H1 (cell line): ENCODE measurements around the gene NR1H3. TPM values are rescaled to one million over a fixed set of nuclear protein-coding genes. Genes with fewer than 3 reads are reported as not detected.

ENCODE experiments used
- CTCF ChIA-PET: fragments of 300-600 bp; sonication (Branson Sonifier 250); formaldehyde crosslinking; loops from one replicate; lab custom pipeline; 2021; ENCODE audit not compliant: partially characterized antibody; lab: Charles Lee
- POLR2A ChIA-PET: fragments of 300-600 bp; sonication (Branson Sonifier 250); formaldehyde crosslinking; loops from one replicate; lab custom pipeline; 2021; ENCODE audit warnings: inconsistent platforms; ENCODE audit not compliant: partially characterized antibody; lab: Charles Lee
- DNase-seq, 2 experiments: peaks; one replicate each; pipeline versions ENCODE4 v3.0.0 to v3.0.0-alpha.2; 2010 to 2022; ENCODE audit warnings: low spot score in 2 of 2, low read depth in 1 of 2, mixed read lengths in 1 of 2
- FAIRE-seq: peaks from 2 replicates; lab custom pipeline; 2011; peaks lifted over from hg19 to GRCh38; lab: Jason Lieb, UNC
- H2AFZ ChIP-seq: 2 replicates; pipeline ENCODE4 v1.8.1; 2012; ENCODE audit warnings: low read length, inconsistent platforms
- H2AK5ac ChIP-seq: 2 replicates; pipeline ENCODE4 v1.6.1; 2013; ENCODE audit warnings: low read depth, low read length
- H2BK120ac ChIP-seq: replicated peaks from 2 replicates; pipeline ENCODE3; 2013; ENCODE audit warnings: low read depth, low read length, inconsistent platforms
- H2BK12ac ChIP-seq: 2 replicates; pipeline ENCODE4 v1.6.1; 2013; ENCODE audit warnings: low read depth, low read length
- H2BK15ac ChIP-seq: 2 replicates; pipeline ENCODE4 v1.6.1; 2013; ENCODE audit warnings: low read length
- H2BK20ac ChIP-seq: 2 replicates; pipeline ENCODE4 v1.6.1; 2013; ENCODE audit warnings: low read length
- H2BK5ac ChIP-seq: 2 replicates; pipeline ENCODE4 v1.6.1; 2013; ENCODE audit warnings: low read depth, low read length
- H3K14ac ChIP-seq: 2 replicates; pipeline ENCODE4 v1.6.1; 2013; ENCODE audit warnings: inconsistent platforms; ENCODE audit not compliant: insufficient read length
- H3K18ac ChIP-seq: 2 replicates; pipeline ENCODE4 v1.6.1; 2013; ENCODE audit warnings: low read length; ENCODE audit errors: extremely low read depth
- H3K23ac ChIP-seq: 2 replicates; pipeline ENCODE4 v1.6.1; 2013; ENCODE audit warnings: inconsistent platforms; ENCODE audit not compliant: insufficient read length
- H3K23me2 ChIP-seq: 2 replicates; pipeline ENCODE4 v1.6.1; 2013; ENCODE audit warnings: low read depth, low read length
- H3K27ac ChIP-seq: 2 replicates; pipeline ENCODE4 v1.6.1; 2011; ENCODE audit warnings: low read depth, low read length, inconsistent platforms
- H3K27me3 ChIP-seq, 4 experiments: replicated peaks in 1 of 4; 1 replicate in 1 of 4; 2 replicates in 3 of 4; pipeline versions ENCODE4 v1.6.1 to v1.8.1; 2011 to 2013; ENCODE audit warnings: low read length in 3 of 4, mild to moderate bottlenecking in 3 of 4, inconsistent platforms in 2 of 4, mixed read lengths in 2 of 4, moderate library complexity in 1 of 4; ENCODE audit not compliant: control insufficient read depth in 3 of 4, insufficient read depth in 3 of 4; ENCODE audit errors: extremely low read depth in 1 of 4
- H3K36me3 ChIP-seq, 4 experiments: 2 replicates each; pipeline versions ENCODE4 v1.6.1 to v1.8.1; 2011 to 2013; ENCODE audit warnings: mild to moderate bottlenecking in 4 of 4, low read length in 3 of 4, moderate library complexity in 2 of 4, control low read depth in 1 of 4, inconsistent platforms in 1 of 4; ENCODE audit not compliant: insufficient read depth in 4 of 4, control insufficient read depth in 2 of 4
- H3K4ac ChIP-seq: replicated peaks from 2 replicates; pipeline ENCODE3; 2013; ENCODE audit warnings: low read length, low read depth, mixed read lengths, inconsistent platforms; ENCODE audit not compliant: insufficient read length
- H3K4me1 ChIP-seq, 4 experiments: replicated peaks in 1 of 4; 1 replicate in 1 of 4; 2 replicates in 3 of 4; pipeline versions ENCODE4 v1.6.1 to v1.8.1; 2011 to 2013; ENCODE audit warnings: low read length in 3 of 4, inconsistent platforms in 2 of 4, mixed read lengths in 1 of 4; ENCODE audit not compliant: insufficient read depth in 4 of 4, control insufficient read depth in 3 of 4
- H3K4me2 ChIP-seq, 2 experiments: 2 replicates each; pipeline versions ENCODE4 v1.6.1 to v1.8.1; 2011 to 2013; ENCODE audit warnings: low read depth in 2 of 2, low read length in 2 of 2, control low read depth in 1 of 2, inconsistent platforms in 1 of 2, mild to moderate bottlenecking in 1 of 2; ENCODE audit not compliant: insufficient read depth in 1 of 2
- H3K4me3 ChIP-seq, 4 experiments: fragments of 200-600, 300-600 bp in 1 of 4; sonication (generic), shearing (Covaris generic), sonication (Bioruptor Twin) in 1 of 4; 2 replicates each; pipeline versions ENCODE4 v1.5.1 to v1.8.1; 2011 to 2016; ENCODE audit warnings: low read length in 4 of 4, low read depth in 3 of 4, control low read depth in 2 of 4, inconsistent platforms in 2 of 4, mild to moderate bottlenecking in 2 of 4, mixed read lengths in 1 of 4, moderate library complexity in 1 of 4; ENCODE audit not compliant: insufficient read depth in 2 of 4; ENCODE audit errors: extremely low read depth in 1 of 4
- H3K56ac ChIP-seq: replicated peaks from 2 replicates; pipeline ENCODE3; 2013; ENCODE audit warnings: low read depth, mild to moderate bottlenecking, mixed read lengths, low read length, inconsistent platforms; ENCODE audit not compliant: insufficient read length
- H3K79me1 ChIP-seq: 2 replicates; pipeline ENCODE4 v1.6.1; 2013; ENCODE audit warnings: low read depth, low read length, control low read depth
- H3K79me2 ChIP-seq, 2 experiments: 2 replicates each; pipeline versions ENCODE4 v1.6.1 to v1.8.1; 2012 to 2013; ENCODE audit warnings: low read length in 2 of 2, mild to moderate bottlenecking in 2 of 2, inconsistent platforms in 1 of 2; ENCODE audit not compliant: insufficient read depth in 2 of 2, control insufficient read depth in 1 of 2
- H3K9ac ChIP-seq, 4 experiments: replicated peaks in 1 of 4; 1 replicate in 1 of 4; 2 replicates in 3 of 4; pipeline versions ENCODE4 v1.6.1 to v1.8.1; 2011 to 2013; ENCODE audit warnings: low read depth in 3 of 4, low read length in 3 of 4, control low read depth in 2 of 4, mild to moderate bottlenecking in 2 of 4, moderate library complexity in 2 of 4, inconsistent platforms in 1 of 4; ENCODE audit errors: extremely low read depth in 1 of 4
- H3K9me3 ChIP-seq, 2 experiments: 2 replicates each; pipeline versions ENCODE4 v1.6.1 to v1.8.1; 2012 to 2013; ENCODE audit warnings: mild to moderate bottlenecking in 2 of 2, moderate library complexity in 2 of 2, control low read depth in 1 of 2, inconsistent platforms in 1 of 2, low read depth in 1 of 2, low read length in 1 of 2, mixed read lengths in 1 of 2; ENCODE audit not compliant: insufficient read depth in 2 of 2
- H4K20me1 ChIP-seq, 2 experiments: replicated peaks in 1 of 2; 2 replicates each; pipeline versions ENCODE3 to v1.8.1; 2011 to 2013; ENCODE audit warnings: inconsistent platforms in 2 of 2, low read length in 2 of 2, mild to moderate bottlenecking in 1 of 2; ENCODE audit not compliant: insufficient read depth in 2 of 2, control insufficient read depth in 1 of 2
- H4K5ac ChIP-seq: 2 replicates; pipeline ENCODE4 v1.6.1; 2013; ENCODE audit warnings: low read length, low read depth, mixed read lengths, inconsistent platforms; ENCODE audit not compliant: insufficient read length
- H4K8ac ChIP-seq: 2 replicates; pipeline ENCODE4 v1.8.0; 2013; ENCODE audit warnings: mild to moderate bottlenecking, moderate library complexity, low read length, inconsistent platforms; ENCODE audit not compliant: insufficient read depth; ENCODE audit errors: extremely low read depth
- H4K91ac ChIP-seq: replicated peaks from 2 replicates; pipeline ENCODE3; 2013; ENCODE audit warnings: low read length, mixed read lengths, inconsistent platforms; ENCODE audit not compliant: insufficient read length
- BRCA1 ChIP-seq: IDR thresholded peaks from 2 replicates; pipeline ENCODE4 v1.6.1; 2012; ENCODE audit warnings: low read depth, low read length, improper control_type of control experiment
- CBX8 ChIP-seq: fragments of 300-800, 300-1000 bp; sonication (generic); IDR thresholded peaks from 2 replicates; pipeline ENCODE4 v1.7.1; 2016; ENCODE audit warnings: low read depth, low read length, borderline replicate concordance
- FOSL1 ChIP-seq: IDR thresholded peaks from 2 replicates; pipeline ENCODE4 v1.6.1; 2011; ENCODE audit warnings: mild to moderate bottlenecking, low read depth, low read length, moderate library complexity; ENCODE audit not compliant: insufficient read depth
- GABPA ChIP-seq: IDR thresholded peaks from 2 replicates; pipeline ENCODE4 v1.6.1; 2011; ENCODE audit warnings: mild to moderate bottlenecking, low read length, moderate library complexity, borderline replicate concordance; ENCODE audit not compliant: insufficient read depth
- KDM4A ChIP-seq: IDR thresholded peaks from one replicate; pipeline ENCODE4 v1.7.1; 2012; ENCODE audit warnings: low read depth, mild to moderate bottlenecking, moderate library complexity, low read length, inconsistent platforms; ENCODE audit not compliant: severe bottlenecking
- SRF ChIP-seq: IDR thresholded peaks from 2 replicates; pipeline ENCODE4 v1.6.1; 2011; ENCODE audit warnings: mild to moderate bottlenecking, low read depth, low read length, moderate library complexity
- TCF12 ChIP-seq: IDR thresholded peaks from 2 replicates; pipeline ENCODE4 v1.6.1; 2011; ENCODE audit warnings: low read depth, mild to moderate bottlenecking, low read length
- YY1 ChIP-seq: IDR thresholded peaks from 2 replicates; pipeline ENCODE4 v1.6.1; 2011; ENCODE audit warnings: low read depth, mild to moderate bottlenecking, low read length
- WGBS, 2 experiments: shearing (Covaris generic) in 1 of 2; methylation state at CpG; one replicate each; pipeline versions ENCODE4 v1.1.6 to v1.1.7; 2013 to 2015; ENCODE audit warnings: low lambda C conversion rate in 2 of 2, mixed read lengths in 2 of 2, inconsistent platforms in 1 of 2, low coverage in 1 of 2, missing lambda C conversion rate in 1 of 2; ENCODE audit not compliant: insufficient replicate concordance in 2 of 2, insufficient coverage in 1 of 2, insufficient read length in 1 of 2; ENCODE audit errors: extremely low coverage in 1 of 2, missing lambda C conversion rate in 1 of 2; 5-methylcytosine and 5-hydroxymethylcytosine counted together
- polyA plus RNA-seq, 7 experiments: library from polyadenylated mRNA; depleted of rRNA in 3 of 7; stranded (reverse) in 5 of 7; unstranded in 2 of 7; fragments of >200 nt in 5 of 7; fragments of 200-250 nt in 2 of 7; gene quantifications; 1 replicate in 5 of 7; 2 replicates in 1 of 7; 4 replicates in 1 of 7; pipeline versions ENCODE4 v1.2.1 to v1.2.3, GENCODE V29; 2011 to 2013; ENCODE audit warnings: missing spikeins in 2 of 7, mixed read lengths in 2 of 7
- total RNA-seq: library from RNA; stranded (reverse); fragmentation: NEBNext Ultra II Directional; extraction: Animal tissue kit (Norgen Biotek cat#: 25700); gene quantifications from 2 replicates; pipeline ENCODE4 v1.2.1, GENCODE V29; 2021
- TF ChIP-seq, protein P1 (sequence below): IDR thresholded peaks from 2 replicates; pipeline ENCODE4 v1.6.1; 2011; ENCODE audit warnings: low read length, improper control_type of control experiment
- TF ChIP-seq, protein P2 (sequence below): IDR thresholded peaks from 2 replicates; pipeline ENCODE4 v1.6.1; 2012; ENCODE audit warnings: low read length, inconsistent platforms

Gene NR1H3
- total and polyA plus RNA-seq, 2 of the 8 experiments (the other 6 are each of a cell fraction or from before 2014, with no cell fraction given): 19.9 to 42.1 TPM

DNA sequence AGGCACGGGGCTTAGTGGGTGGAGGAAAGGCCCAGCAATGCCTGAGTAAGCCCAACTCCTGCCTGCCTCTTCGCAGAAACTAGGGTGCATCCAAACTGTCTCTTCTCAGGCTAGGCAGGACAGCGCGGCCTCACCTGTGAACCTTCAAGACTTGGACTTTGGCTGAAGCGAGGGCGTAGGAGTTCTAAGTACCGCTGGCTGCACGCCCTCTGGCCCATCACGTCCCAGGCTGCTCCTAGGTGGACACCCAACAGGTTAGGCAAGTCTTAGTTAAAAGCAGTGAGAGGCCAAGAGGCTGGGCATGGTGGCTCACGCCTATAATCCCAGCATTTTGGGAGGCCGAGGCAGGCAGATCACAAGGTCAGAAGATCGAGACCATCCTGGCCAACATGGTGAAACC lies 44.9 kb upstream of the NR1H3 start:
- 0 out of 2 replicates have a peak overlapping the region, but pooled peaks have one; percentile 2 for H2BK12ac ChIP-seq
- H3K18ac ChIP-seq: no peak overlapping the region
- no peak overlapping the region for H3K23ac ChIP-seq
- H3K4me3 ChIP-seq: no peak overlapping the region
- H3K9ac ChIP-seq: no peak overlapping the region
- no peak overlapping the region; the same call in 1 of the 2 replicates for H2BK15ac ChIP-seq
- H3K4ac ChIP-seq: no peak overlapping the region
- H3K4me2 ChIP-seq: no peak overlapping the region
- H3K36me3 ChIP-seq: peaks cover 0 to 3% (median under 1%) of the 10 kb centered on the region in 4 experiments; a peak in 1 of 8 replicates
- no peak overlapping the region for H3K14ac ChIP-seq
- WGBS, 2 experiments: 95% methylated on average over 12 of the region's 12 CpGs; no CpG with 5 or more reads in 1 of the 2 experiments
- H2AFZ ChIP-seq: no peak overlapping the region
- H2AK5ac ChIP-seq: peak overlapping the region; percentile 82; the same call in 1 of the 2 replicates
- no peaks in the 10 kb centered on the region for H3K27me3 ChIP-seq
- H3K9me3 ChIP-seq: no peaks in the 10 kb centered on the region
- CTCF ChIA-PET: interaction anchor here (0.6 to 21.5 kb wide), 4 partner anchors 21 to 158 kb away, joined by 3 to 247 read pairs (median 5); partner anchors contain the start of genes ARFGAP2 and PACSIN3
- peaks cover 0 to 10% (median 8%) of the 10 kb centered on the region in 4 experiments; a peak in 6 of 7 replicates for H3K4me1 ChIP-seq
- no peak overlapping the region for H3K27ac ChIP-seq
- peak overlapping the region; percentile 75; the same call in 1 of the 2 replicates for H2BK5ac ChIP-seq
- peaks cover 17% of the 10 kb centered on the region for H3K23me2 ChIP-seq
- no peak overlapping the region for H2BK20ac ChIP-seq
- DNase-seq: no peak
- POLR2A ChIA-PET: interaction anchor here (2.4 to 3.1 kb wide), 5 partner anchors 13 to 36 kb away, joined by 12 to 49 read pairs (median 20); partner anchors contain the start of genes ACP2 and PACSIN3
- H4K91ac ChIP-seq: no peak overlapping the region
- H3K79me2 ChIP-seq: peaks cover 6 to 21% of the 10 kb centered on the region in 2 experiments; a peak in 3 of 4 replicates
- no peak overlapping the region for H4K5ac ChIP-seq
- no peak overlapping the region for H2BK120ac ChIP-seq
- H3K56ac ChIP-seq: no peak overlapping the region
- H3K79me1 ChIP-seq: no peaks in the 10 kb centered on the region
- no peak overlapping the region; the same call in 1 of the 2 replicates for H4K8ac ChIP-seq
- H4K20me1 ChIP-seq: peaks cover 0 to under 1% of the 10 kb centered on the region in 2 experiments
- no peak for FAIRE-seq
- TF ChIP-seq CBX8 (no peak), KDM4A (no peak), TCF12 (no peak), GABPA (no peak), YY1 (no peak), BRCA1 (no peak), FOSL1 (no peak), SRF (no peak)
- TF ChIP-seq, protein P1, sequence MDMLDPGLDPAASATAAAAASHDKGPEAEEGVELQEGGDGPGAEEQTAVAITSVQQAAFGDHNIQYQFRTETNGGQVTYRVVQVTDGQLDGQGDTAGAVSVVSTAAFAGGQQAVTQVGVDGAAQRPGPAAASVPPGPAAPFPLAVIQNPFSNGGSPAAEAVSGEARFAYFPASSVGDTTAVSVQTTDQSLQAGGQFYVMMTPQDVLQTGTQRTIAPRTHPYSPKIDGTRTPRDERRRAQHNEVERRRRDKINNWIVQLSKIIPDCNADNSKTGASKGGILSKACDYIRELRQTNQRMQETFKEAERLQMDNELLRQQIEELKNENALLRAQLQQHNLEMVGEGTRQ: no peak
- TF ChIP-seq, protein P2, sequence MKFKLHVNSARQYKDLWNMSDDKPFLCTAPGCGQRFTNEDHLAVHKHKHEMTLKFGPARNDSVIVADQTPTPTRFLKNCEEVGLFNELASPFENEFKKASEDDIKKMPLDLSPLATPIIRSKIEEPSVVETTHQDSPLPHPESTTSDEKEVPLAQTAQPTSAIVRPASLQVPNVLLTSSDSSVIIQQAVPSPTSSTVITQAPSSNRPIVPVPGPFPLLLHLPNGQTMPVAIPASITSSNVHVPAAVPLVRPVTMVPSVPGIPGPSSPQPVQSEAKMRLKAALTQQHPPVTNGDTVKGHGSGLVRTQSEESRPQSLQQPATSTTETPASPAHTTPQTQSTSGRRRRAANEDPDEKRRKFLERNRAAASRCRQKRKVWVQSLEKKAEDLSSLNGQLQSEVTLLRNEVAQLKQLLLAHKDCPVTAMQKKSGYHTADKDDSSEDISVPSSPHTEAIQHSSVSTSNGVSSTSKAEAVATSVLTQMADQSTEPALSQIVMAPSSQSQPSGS: no peak
